Thyroid gland (tissue), 4 donors: ENCODE data around the gene GLB1L.

Source experiments
- CTCF ChIP-seq, 6 experiments: fragments of 200-600 bp in 3 of 6; fragments of 450-650 bp in 3 of 6; sonication (generic) in 3 of 6; IDR thresholded peaks; one replicate each; pipeline ENCODE4 v1.5.1; 2016 to 2019; ENCODE audit warnings: antibody characterized with exemption in 6 of 6, mild to moderate bottlenecking in 2 of 6, inconsistent platforms in 1 of 6, moderate library complexity in 1 of 6
- POLR2A ChIP-seq, 2 donors: fragments of 450-650 bp; IDR thresholded peaks; one replicate each; pipeline ENCODE4 v1.6.1; 2017; ENCODE audit warnings: antibody characterized with exemption in 2 of 2, mild to moderate bottlenecking in 2 of 2, moderate library complexity in 1 of 2

- TF ChIP-seq CTCF (IDR thresholded peaks at IDR 0.05) (no peak), POLR2A (IDR thresholded peaks at IDR 0.05) (no peak)
Observed at GRCh38 chr2:219282943-219283581, 37.8 kb upstream of the GLB1L start.
